OCI-M2 (cell line): ENCODE data around the gene ADAM8.

Experiments used
- DNase-seq: peaks from one replicate; lab custom pipeline; 2025; ENCODE audit not compliant: unreplicated experiment; lab: John Stamatoyannopoulos, UW

ADAM8 gene

GRCh38 chr10:133309100-133309719 lies 32.5 kb upstream of the ADAM8 start:
- no peak for DNase-seq

DNA sequence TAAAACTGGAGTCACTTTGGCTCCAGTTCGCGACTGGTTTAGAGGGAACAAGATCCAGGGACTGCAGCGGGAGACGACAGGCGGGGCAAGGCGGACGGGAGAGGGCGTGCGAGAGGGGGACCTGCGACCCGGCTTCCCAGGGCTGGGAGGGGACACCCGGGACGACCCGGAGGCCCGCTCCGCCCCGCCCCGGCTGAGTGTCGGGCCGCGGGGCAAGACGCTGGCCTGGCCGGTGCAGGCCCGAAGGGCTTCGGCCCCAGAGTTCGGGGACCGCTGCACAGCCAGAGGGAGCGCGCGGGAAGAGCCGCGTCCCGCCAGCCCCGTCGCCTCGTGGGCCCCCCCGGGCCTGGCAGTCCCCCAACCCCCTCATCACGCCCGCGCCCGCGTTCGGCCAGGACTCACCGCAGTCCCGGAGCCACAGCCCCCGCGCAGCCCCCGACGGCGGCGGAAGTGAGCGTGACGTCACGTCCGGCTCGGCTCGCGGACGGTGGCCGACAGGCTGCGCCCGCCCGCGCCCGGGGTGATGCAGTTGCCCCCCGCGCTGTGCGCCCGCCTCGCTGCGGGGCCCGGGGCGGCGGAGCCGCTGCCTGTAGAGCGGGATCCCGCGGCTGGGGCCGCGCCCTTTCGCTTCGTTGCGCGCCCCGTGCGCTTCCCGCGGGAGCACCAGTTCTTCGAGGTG lies 31.9 kb upstream of the ADAM8 start, which contains the start of the genes TUBGCP2 and ZNF511:
Gene TUBGCP2 (minus strand): TSS at position 452 of the 679 bp plus-strand sequence. CDS start 5,931 bp downstream, outside the sequence.
Gene ZNF511 (plus strand): TSS at position 494 of the 679 bp plus-strand sequence. CDS start 30 bp downstream, at position 524.
- DNase-seq: no peak

DNA sequence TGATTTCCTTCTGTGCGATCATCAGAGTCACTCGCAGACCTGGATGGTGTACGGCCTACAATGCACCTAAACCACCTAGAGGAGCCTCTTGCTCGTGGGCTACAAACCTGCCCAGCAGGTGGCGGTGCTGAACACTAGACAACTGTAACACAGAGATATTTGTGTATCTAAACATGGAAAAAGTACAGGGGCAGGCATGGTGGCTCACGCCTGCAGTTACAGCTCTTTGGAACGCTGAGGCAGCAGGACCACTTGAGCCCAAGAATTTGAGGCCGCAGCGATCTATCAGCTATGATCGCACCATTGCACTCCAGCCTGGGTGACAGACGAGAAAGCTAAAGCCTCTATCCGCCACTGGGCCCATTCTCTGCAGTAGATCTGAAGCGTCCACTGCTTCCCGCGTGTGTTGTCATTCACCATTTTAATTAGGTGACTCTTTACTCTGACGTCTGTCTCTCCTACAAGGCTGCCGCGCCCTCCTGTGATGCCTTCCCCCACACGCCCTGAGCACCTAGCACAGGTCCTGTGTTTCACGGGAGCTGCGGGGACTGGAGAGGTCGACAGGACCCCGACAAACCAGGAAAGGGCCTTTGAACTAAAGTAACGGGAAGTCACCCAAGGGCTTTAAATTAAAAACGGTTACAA lies 31.2 kb upstream of the ADAM8 start:
- no peak for DNase-seq

DNA sequence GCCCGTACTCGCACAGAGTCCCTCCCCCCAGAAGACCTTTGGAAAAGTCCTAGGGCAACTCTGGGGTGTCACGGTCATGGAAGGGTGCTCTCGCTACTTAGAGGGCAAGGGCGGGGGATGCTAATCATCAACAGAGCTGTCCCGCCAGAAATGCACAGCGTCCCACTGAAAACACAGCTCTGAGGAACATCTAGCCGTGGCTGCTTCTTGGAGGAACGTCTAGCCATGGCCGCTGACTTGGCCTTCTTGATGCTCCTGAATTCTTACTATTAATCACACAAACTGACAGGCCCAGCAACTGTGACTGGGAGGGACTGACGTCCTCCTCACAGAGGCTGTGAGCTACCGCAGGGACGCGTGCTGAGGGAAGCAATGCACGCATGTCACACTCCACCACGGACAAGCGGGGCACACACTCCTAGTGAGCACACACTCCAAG lies 30.3 kb upstream of the ADAM8 start:
- no peak for DNase-seq

GRCh38 chr10:133306097-133306476 lies 29.4 kb upstream of the ADAM8 start:
- DNase-seq: no peak

- no peak for DNase-seq
These were observed 26.5 kb upstream of the ADAM8 start for GRCh38 chr10:133303206-133303605.

DNA sequence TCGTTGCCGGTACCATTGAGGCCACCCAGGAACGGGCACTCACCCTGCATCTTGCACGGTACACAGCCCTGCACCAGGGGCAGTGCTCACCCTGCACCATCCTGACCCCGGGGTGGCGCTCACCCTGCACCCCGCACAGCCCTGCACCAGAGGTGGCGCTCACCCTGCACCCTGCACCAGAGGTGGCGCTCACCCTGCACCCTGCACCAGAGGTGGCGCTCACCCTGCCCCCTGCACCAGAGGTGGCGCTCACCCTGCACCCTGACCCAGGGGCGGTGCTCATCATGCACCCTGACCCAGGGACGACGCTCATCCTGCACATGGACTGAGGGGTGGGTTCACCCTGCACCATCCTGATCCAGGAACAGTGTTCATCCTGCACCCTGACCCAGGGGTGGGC lies 25.6 kb upstream of the ADAM8 start:
- DNase-seq: no peak

DNA sequence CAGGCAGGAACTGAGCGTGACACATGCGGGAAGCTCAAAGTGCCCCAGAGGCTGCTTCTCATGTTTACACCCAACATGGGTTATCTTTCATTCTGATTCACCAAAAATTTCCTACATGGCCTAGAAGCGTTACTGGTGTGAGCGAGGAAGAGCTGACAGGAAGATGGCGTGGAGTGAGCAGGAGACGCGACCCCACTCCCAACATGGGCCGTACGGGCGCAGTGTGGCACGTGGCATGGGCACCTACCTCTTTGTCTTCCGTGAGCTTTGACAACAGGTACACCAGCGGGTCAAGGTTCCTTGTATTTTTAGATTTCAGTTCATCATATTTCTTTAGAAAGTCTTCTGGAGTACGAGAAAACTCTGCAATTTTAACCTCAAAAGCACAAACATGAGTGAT lies 23.1 kb upstream of the ADAM8 start:
- DNase-seq: no peak

- DNase-seq: no peak
These were observed 22.6 kb upstream of the ADAM8 start for GRCh38 chr10:133299224-133299623.

DNA sequence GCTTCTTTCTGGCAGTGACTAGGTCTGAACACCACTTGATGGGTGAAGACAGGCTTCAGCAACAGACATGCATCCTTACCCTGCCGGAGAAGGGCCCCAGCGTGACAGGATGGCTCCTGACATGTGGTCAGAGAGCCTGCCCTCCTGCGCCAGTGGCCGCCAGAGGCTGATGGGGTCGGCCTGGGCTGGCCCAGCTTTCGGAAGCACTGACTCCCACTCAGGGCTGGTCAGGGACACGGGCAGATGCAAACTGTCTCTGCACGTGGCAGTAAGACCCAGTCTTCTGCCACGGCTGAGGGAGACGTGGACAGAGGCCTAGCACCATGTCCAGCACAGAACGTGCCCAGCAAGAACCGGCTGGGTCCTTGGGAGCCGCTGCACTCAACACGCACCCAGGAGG lies 21.8 kb upstream of the ADAM8 start:
- no peak for DNase-seq

DNA sequence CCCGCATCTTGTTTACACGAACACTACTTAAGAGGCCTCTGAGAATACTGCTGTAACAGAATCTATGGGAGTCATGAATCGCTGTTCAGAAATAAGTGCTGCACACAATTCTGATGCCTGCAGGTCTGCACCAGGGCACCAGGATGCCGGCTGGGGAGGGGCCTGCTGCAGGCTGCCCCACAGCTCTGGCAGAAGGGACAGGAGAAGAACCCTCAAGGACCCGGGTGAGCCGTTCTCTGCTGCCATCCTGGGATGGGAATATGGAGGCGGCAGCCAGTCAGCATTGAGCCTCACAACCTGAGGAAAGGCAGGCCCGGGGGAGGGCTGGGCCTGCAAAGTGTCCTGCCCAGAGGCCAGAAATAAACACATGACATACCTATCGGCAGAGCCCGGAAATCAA lies 20.8 kb upstream of the ADAM8 start:
- DNase-seq: no peak

GRCh38 chr10:133295426-133296320 lies 19.0 kb upstream of the ADAM8 start:
- DNase-seq: no peak

- DNase-seq: no peak
These were observed 17.5 kb upstream of the ADAM8 start for GRCh38 chr10:133294189-133294588.

DNA sequence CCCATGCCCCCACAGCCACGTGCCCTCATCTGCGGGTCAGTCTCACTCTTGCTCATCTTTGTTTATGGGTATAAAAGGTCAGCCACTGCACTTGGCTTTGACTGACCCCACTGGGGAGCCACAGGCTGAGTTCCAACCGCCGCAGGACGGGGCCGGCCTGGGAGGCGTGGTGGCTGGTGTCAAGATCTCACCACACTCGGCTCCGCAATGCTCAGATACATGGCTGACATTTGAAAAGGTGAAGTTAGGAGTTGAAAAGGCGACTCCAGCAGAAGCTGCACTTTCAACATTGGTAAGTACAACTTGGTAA lies 17.1 kb upstream of the ADAM8 start:
- DNase-seq: no peak

DNA sequence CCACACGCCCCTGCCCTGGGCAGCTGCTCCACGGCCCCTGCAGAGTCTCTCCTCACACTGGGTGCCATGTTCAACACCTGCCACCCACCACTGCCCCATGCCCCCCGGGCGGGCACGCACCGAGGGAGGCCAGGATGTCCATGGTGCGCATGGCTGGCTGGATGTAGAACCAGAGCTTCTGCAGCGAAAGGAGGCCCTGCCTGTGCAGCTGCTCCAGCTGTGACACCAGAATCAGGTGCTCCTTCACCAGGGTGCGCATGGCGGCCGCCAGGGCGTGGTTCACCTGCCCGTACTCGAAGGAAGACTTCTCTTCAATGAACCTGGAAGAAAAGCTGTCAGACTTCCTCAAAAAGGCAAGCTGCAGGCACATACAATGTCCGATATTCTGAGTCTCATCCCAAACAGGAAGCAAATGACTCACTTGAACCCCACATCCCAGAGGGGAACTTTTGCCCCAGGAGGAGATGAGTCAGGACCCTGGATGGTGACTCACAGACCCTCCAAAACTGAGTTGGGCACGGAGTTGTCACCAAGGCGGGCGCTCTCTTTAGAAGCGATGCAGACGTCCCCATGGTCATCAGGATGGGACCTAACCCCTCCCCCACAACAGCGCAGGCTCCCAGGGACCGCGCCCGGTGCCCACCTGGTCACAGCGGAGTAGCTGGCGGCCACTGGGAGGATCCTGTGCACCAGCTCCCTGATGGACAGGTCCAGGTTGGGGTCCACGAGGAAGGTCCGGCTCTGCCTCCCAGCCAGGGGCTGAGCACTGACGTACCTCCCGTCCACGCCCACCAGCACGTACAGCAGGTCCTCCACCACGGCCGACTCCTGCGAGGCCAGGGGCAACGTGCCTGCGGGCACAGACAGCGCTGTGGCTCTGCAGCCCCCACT lies 16.5 kb upstream of the ADAM8 start:
- no peak for DNase-seq

GRCh38 chr10:133289761-133290160 lies 13.1 kb upstream of the ADAM8 start:
- no peak for DNase-seq

DNA sequence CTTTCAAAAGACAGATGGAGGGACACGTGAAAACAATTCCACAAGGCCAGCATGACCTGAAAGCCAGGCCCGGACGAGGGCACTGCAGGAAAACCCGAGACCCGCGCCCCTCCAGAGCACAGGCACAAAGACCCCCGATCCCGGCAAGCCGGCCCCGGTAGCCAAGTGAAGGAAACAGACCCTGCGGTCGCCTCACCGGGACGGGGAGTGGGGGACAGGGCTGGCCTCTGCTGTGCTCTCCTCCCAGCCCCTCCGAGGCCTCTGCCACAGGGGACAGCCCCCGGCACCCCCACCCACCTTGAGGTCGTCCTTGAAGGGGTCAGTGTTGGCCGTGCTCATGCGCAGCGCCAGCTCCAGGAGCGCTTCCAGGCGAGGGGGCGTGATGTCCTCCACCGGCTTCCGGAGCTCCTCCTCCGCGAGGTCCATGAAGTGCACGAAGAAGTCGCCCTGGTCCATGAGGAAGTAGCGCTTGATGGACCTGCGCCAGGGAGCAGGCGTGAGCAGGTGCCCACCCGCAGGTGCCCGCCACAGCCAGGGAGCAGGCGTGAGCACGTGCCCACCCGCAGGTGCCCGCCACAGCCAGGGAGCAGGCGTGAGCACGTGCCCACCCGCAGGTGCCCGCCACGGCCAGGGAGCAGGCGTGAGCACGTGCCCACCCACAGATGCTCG lies 11.3 kb upstream of the ADAM8 start:
- DNase-seq: no peak

DNA sequence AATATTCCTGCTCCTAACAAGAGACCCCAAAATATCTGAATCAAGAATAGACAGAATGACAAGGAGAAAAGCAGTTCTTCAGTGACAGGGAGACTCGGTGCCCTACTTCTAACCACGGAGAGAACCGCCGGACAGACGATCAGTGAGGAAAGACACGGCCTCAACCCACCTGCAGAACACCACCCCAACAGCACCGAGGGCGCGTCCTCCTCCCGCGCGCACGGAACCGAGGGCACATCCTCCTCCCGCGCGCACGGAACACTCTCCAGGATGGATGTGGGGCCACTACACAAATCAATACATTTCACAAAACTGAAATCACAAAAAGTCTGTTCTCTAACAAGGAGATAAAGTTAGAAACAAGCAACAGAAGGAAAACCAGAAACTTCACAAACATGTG lies 9.7 kb upstream of the ADAM8 start:
- no peak for DNase-seq

DNA sequence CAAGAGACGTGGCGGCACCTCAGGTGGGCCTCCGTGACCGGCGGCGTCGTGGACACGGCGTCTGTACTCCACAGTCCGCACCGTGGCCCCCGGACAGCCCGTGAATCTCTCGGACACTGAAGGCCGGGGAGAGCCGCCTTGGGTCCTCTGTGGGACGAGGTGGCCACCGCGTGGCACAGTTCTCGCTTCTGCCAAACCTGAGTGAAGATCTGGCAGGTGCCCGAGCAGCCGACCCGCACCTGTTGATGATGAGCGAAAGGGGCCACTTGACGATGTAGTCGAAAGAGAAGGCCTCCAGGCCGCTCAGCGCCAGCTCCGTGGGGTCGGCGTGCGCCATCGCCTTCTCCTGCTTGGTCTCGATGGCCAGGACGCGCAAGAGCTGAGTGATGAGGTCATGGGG lies 8.5 kb upstream of the ADAM8 start:
- no peak for DNase-seq

- DNase-seq: no peak
These were observed 7.3 kb upstream of the ADAM8 start for GRCh38 chr10:133283931-133284330.
